ENCODE results near the gene FGR.
"Not testable (repeated sequence)": the region's sequence is repeated elsewhere in the genome, so short reads cannot be mapped to it uniquely, and the experiment has no call there.

Gene FGR

DNA sequence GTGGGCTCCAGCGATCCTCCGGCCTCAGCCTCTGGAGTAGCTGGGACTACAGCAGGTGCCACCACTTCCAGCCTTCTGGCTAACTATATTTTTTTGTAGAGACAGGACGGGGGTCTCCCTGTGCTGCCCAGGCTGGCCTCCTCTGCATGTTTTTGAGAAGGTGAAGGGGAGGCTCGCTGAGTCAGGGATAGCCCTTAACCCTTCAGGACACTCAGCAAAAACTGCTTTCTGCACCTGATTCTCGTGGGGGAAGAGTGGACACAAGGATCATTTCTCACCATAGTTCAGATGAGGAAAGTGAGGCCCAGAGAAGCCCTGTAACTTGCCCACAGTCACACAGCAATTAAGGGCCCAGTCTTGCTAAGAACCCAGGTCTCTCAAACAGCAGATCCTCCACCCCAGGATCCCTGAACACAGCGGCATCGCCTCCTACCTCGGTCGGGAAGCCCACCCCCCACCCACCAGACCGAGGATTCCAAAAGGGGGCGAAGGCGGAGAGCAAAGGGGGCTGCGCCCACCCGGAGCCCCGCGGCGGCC is 1.3 kb downstream of the FGR start:
- H3K27me3 Mint-ChIP-seq, result no peaks in the 10 kb centered on the region
- H3K27ac Mint-ChIP-seq, result peak overlapping the region; percentile 58
- peak overlapping the region; percentile 78 for H3K4me3 Mint-ChIP-seq
- H3K9me3 Mint-ChIP-seq (ENCODE audit: low read depth), result no peaks in the 10 kb centered on the region
- H3K4me1 Mint-ChIP-seq (ENCODE audit: low read depth), result peaks cover 71% of the 10 kb centered on the region
- no peaks in the 10 kb centered on the region for H3K36me3 Mint-ChIP-seq

DNA sequence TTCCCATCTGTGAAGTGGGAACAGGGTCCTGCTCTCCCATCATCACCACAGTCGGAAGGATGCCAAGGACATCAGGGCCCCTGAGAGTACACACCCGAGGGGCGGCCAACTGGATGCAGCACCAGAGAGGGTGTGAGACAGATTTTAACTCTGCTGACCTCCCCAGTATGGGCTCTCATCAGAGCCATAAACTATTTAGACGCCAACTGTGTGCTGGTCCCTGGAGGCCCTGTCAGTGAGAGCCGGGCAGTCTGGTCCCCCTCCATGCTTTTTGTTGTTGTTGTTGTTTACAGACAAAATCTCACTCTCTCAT is 1.7 kb downstream of the FGR start:
- Mint-ChIP-seq H3K27me3 (no peaks in the 10 kb centered on the region), H3K4me1 (ENCODE audit: low read depth) (peaks cover 74% of the 10 kb centered on the region), H3K9me3 (ENCODE audit: low read depth) (no peaks in the 10 kb centered on the region), H3K4me3 (peak overlapping the region; percentile 78), H3K36me3 (no peaks in the 10 kb centered on the region), H3K27ac (peak overlapping the region; percentile 89)

GRCh38 chr1:27632387-27633297 is 2.3 kb downstream of the FGR start:
- Mint-ChIP-seq H3K4me3 (peak overlapping the region; percentile 78), H3K36me3 (no peaks in the 10 kb centered on the region)

DNA sequence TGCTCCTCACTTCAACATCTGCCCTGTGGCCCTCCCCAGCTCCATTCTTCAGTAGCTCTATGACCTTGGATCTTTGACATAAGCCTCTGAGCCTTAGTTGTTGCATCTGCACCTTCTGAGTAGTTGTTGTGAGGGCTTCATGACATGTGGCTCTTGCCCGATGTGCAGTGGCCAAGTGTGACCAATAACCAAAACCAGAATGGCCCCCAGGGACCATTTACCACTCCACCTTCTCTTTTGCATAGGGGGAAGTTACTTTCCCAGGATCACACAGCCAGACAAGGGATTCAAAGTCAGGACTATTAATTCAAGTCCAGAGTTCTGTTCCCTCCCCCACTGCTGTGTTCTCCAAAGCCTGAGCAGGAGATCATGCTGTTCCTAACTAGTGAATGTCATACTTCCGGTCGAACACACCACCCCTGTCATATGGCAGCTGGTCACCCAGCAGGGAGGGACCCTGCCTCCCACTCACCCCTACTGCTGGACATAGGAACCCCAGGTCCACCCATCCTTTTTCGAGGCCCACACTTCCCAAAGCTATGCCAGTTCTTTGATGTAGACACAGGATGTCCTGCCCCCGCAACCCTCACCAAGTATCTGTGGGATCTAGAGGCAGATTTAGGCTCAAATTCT is 4.0 kb downstream of the FGR start:
- H3K27me3 Mint-ChIP-seq, result no peaks in the 10 kb centered on the region
- H3K4me1 Mint-ChIP-seq (ENCODE audit: low read depth), result peaks cover 63% of the 10 kb centered on the region
- H3K4me3 Mint-ChIP-seq, result peak overlapping the region; percentile 8
- no peaks in the 10 kb centered on the region for H3K9me3 Mint-ChIP-seq (ENCODE audit: low read depth)
- H3K36me3 Mint-ChIP-seq, result no peaks in the 10 kb centered on the region
- peak overlapping the region; percentile 61 for H3K27ac Mint-ChIP-seq

More at GRCh38 chr1:27632387-27633297, 2.3 kb downstream of the FGR start:
- H3K27ac Mint-ChIP-seq, result peak overlapping the region; percentile 89
- H3K27me3 Mint-ChIP-seq, result no peaks in the 10 kb centered on the region
- peaks cover 69% of the 10 kb centered on the region for H3K4me1 Mint-ChIP-seq (ENCODE audit: low read depth)
- H3K9me3 Mint-ChIP-seq (ENCODE audit: low read depth), result no peaks in the 10 kb centered on the region

DNA sequence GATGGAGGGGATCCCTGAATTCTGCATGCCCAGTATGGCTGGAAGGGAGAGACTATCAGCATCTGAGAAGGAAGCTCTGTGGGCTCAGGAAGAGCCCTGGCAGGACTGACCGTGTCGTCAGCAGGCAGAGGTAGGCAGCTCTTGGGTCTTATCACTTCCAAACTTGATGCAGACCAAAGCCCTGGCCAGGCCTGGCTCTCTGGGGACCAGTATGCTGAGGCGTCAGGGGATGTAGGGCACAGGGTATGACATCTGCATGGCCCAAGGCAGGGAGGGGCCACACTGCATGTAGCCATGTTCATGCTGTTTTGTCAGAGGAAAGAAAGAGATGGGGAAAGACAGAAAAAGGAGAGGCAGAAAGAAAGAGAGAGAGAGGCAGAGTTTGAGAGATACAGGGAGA is 6.3 kb downstream of the FGR start:
- H3K9me3 Mint-ChIP-seq (ENCODE audit: low read depth), result no peaks in the 10 kb centered on the region
- H3K27me3 Mint-ChIP-seq, result no peaks in the 10 kb centered on the region
- H3K27ac Mint-ChIP-seq, result no peak overlapping the region
- H3K4me3 Mint-ChIP-seq, result no peak overlapping the region
- H3K36me3 Mint-ChIP-seq, result no peaks in the 10 kb centered on the region
- H3K4me1 Mint-ChIP-seq (ENCODE audit: low read depth), result peaks cover 54% of the 10 kb centered on the region

- not testable (repeated sequence) for H3K27ac Mint-ChIP-seq; H3K36me3 Mint-ChIP-seq; H3K9me3 Mint-ChIP-seq (ENCODE audit: low read depth); H3K27me3 Mint-ChIP-seq; H3K4me3 Mint-ChIP-seq
- H3K4me1 Mint-ChIP-seq (ENCODE audit: low read depth), result peaks cover 44% of the 10 kb centered on the region
These were observed 7.3 kb downstream of the FGR start for GRCh38 chr1:27627733-27628132.

- no peaks in the 10 kb centered on the region for H3K9me3 Mint-ChIP-seq (ENCODE audit: low read depth)
- H3K27ac Mint-ChIP-seq, result peak overlapping the region; percentile 61
- peaks cover 40% of the 10 kb centered on the region for H3K4me1 Mint-ChIP-seq (ENCODE audit: low read depth)
- no peaks in the 10 kb centered on the region for H3K27me3 Mint-ChIP-seq
- H3K36me3 Mint-ChIP-seq, result no peaks in the 10 kb centered on the region
- no peak overlapping the region for H3K4me3 Mint-ChIP-seq
These were observed 7.9 kb downstream of the FGR start for GRCh38 chr1:27627061-27627460.

GRCh38 chr1:27626031-27626935 is 8.7 kb downstream of the FGR start:
- Mint-ChIP-seq H3K27me3 (no peaks in the 10 kb centered on the region), H3K9me3 (ENCODE audit: low read depth) (no peaks in the 10 kb centered on the region), H3K36me3 (no peaks in the 10 kb centered on the region), H3K4me3 (no peak overlapping the region), H3K4me1 (ENCODE audit: low read depth) (peaks cover 33% of the 10 kb centered on the region), H3K27ac (no peak overlapping the region)

GRCh38 chr1:27624467-27625178 is 10.4 kb downstream of the FGR start:
- Mint-ChIP-seq H3K9me3 (ENCODE audit: low read depth) (no peaks in the 10 kb centered on the region), H3K4me1 (ENCODE audit: low read depth) (peaks cover 29% of the 10 kb centered on the region), H3K4me3 (no peak overlapping the region), H3K27ac (no peak overlapping the region), H3K27me3 (no peaks in the 10 kb centered on the region), H3K36me3 (no peaks in the 10 kb centered on the region)

DNA sequence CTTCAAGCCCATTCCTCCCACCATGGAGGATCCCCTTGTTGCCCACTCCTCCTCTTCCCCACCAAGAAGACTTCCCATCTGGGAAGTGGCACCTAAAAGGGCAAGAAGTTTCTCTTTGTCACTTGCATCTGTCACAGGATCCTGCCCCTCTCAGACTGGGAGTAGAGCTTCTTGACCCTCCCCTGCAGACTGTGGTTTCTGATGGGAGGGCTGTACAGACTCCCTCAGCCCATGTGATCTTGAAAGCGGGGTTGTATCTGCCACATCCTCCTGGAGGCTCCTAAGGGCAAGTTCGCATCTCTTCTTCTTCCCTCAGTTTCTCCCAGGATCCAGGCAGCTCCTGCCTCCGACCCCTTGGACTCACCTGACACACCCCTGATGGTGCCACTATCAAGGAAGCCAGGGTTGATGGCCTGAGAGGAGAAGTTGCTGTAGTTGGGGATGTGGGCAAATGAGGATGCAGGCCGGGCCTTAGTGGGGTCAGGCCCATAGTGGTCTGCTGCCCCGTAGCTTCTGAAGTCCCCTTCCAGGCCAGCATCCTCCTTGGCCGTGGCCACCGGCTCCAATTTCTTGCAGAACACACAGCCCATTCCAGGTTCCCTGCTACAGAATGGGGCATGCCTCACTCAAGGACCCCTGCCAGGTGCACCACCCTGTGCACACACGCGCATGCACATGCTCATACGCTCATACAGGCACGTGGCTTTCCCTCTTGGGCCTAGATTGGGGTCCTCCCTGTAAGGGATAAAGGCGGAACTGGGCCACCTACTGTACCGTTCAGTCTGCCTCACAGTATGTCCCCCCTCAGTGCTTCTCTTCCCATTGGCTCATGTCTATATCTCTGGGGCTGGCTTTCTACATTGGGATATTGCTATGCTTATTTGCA is 11.4 kb downstream of the FGR start:
- Mint-ChIP-seq H3K27ac (peak overlapping the region; percentile 46), H3K4me3 (no peak overlapping the region), H3K4me1 (ENCODE audit: low read depth) (peaks cover 25% of the 10 kb centered on the region), H3K27me3 (no peaks in the 10 kb centered on the region), H3K9me3 (ENCODE audit: low read depth) (no peaks in the 10 kb centered on the region), H3K36me3 (no peaks in the 10 kb centered on the region)

GRCh38 chr1:27622828-27623227 is 12.2 kb downstream of the FGR start:
- no peak overlapping the region for H3K4me3 Mint-ChIP-seq
- H3K27me3 Mint-ChIP-seq, result no peaks in the 10 kb centered on the region
- no peaks in the 10 kb centered on the region for H3K9me3 Mint-ChIP-seq (ENCODE audit: low read depth)
- H3K27ac Mint-ChIP-seq, result no peak overlapping the region
- H3K4me1 Mint-ChIP-seq (ENCODE audit: low read depth), result peaks cover 31% of the 10 kb centered on the region
- H3K36me3 Mint-ChIP-seq, result no peaks in the 10 kb centered on the region

DNA sequence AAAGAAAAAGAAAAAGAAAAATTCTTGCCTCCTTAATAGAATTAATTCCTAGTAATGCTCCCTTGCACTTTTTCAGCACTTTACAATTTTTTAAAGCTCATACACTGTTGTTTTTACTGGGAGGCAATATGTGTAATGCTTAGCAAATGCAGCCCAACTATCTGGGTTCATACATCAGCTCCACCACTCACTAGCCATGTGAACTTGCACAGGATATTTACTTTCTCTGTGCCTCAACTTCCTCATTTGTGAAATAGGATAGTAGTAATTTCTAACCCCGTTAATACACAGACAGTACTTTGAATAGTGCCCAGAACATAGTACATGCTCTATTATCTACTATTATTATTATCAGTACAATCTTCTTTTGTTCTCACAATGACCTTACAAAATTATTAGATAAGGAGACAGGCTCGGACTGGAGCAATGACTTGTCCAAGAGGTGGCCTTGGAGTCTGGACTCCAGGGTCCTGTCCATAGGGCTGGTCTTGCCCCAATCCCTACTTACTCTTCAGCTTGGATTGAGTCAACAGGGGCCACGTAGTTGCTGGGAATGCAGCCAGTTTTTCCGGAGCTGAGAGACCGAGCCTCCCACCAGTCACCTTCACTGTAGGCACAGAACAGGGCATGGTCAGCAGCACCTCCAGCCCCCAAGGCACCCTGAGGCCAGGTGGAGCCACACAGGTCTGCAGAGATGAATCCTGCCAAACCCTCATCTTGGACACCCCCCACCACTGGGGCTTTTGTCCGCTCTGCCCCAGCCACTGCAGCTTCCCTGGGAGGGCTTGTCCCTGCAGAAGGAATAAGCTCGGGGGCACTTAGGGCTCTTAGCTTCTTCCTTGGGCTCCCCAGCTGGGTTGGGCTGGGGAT is 13.7 kb downstream of the FGR start:
- Mint-ChIP-seq H3K4me1 (ENCODE audit: low read depth) (peaks cover 40% of the 10 kb centered on the region), H3K27ac (no peak overlapping the region), H3K4me3 (no peak overlapping the region), H3K27me3 (no peaks in the 10 kb centered on the region), H3K9me3 (ENCODE audit: low read depth) (no peaks in the 10 kb centered on the region), H3K36me3 (no peaks in the 10 kb centered on the region)
